LNCAP (cell line): ENCODE data around the gene CDKN3.

Source experiments
- TF ChIP-seq, protein P1 (sequence below): fragments of 450-650 bp; IDR thresholded peaks from 2 replicates; pipeline ENCODE4 v1.5.1; 2017; ENCODE audit warnings: mild to moderate bottlenecking

Gene CDKN3

GRCh38 chr14:54394596-54394995 lies 2.2 kb upstream of the CDKN3 start:
- TF ChIP-seq, protein P1, sequence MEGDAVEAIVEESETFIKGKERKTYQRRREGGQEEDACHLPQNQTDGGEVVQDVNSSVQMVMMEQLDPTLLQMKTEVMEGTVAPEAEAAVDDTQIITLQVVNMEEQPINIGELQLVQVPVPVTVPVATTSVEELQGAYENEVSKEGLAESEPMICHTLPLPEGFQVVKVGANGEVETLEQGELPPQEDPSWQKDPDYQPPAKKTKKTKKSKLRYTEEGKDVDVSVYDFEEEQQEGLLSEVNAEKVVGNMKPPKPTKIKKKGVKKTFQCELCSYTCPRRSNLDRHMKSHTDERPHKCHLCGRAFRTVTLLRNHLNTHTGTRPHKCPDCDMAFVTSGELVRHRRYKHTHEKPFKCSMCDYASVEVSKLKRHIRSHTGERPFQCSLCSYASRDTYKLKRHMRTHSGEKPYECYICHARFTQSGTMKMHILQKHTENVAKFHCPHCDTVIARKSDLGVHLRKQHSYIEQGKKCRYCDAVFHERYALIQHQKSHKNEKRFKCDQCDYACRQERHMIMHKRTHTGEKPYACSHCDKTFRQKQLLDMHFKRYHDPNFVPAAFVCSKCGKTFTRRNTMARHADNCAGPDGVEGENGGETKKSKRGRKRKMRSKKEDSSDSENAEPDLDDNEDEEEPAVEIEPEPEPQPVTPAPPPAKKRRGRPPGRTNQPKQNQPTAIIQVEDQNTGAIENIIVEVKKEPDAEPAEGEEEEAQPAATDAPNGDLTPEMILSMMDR, result no peak

- TF ChIP-seq, protein P1, result no peak
Measured at GRCh38 chr14:54395284-54395683, 1.5 kb upstream of the CDKN3 start.

- TF ChIP-seq, protein P1, result no peak
Measured at GRCh38 chr14:54395716-54396115, 1.1 kb upstream of the CDKN3 start.

DNA sequence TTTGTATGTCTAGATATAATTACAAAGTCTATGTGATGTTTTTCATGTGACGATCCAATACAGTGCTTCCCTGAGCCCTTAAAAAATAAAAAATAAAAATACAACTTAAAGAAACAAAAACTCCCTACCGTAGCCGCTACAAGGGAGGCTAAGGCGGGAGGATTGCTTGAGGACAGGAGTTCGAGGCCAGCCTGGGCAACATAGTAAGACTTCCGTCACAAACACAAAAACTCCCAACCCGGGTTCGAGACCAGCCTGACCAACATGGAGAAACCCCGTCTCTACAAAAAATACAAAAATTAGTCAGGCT lies 669 bp upstream of the CDKN3 start:
- TF ChIP-seq, protein P1, result no peak

DNA sequence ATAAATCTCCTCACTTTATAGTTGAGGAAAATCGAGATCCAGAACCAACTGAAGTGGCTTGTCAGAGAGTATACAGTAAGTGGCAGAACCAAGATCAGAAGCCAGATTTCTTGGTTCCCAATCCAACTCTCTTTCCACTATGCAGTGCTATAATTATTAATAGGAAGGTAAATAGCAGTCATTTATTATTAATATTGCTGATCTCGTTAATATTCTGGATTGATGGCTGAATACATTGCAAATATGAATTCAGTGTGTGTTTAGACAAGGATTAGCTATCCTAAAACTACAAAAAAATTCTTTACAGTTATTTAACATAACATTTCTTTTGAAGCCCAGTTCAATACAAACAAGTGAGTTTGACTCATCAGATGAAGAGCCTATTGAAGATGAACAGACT lies 2.8 kb downstream of the CDKN3 start:
- TF ChIP-seq, protein P1, result no peak

GRCh38 chr14:54410215-54410614 lies 13.4 kb downstream of the CDKN3 start:
- TF ChIP-seq, protein P1, result no peak

DNA sequence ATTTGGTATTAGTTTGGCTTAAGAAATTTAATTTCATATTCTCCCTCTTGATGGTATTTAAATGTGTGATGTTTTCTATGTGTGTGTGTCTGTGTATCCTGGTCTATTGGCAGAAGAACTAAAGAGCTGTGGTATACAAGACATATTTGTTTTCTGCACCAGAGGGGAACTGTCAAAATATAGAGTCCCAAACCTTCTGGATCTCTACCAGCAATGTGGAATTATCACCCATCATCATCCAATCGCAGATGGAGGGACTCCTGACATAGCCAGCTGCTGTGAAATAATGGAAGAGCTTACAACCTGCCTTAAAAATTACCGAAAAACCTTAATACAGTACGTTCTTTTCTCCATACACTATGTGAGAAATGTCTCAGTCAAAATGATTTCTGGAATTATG lies 14.6 kb downstream of the CDKN3 start:
- TF ChIP-seq, protein P1, result no peak

DNA sequence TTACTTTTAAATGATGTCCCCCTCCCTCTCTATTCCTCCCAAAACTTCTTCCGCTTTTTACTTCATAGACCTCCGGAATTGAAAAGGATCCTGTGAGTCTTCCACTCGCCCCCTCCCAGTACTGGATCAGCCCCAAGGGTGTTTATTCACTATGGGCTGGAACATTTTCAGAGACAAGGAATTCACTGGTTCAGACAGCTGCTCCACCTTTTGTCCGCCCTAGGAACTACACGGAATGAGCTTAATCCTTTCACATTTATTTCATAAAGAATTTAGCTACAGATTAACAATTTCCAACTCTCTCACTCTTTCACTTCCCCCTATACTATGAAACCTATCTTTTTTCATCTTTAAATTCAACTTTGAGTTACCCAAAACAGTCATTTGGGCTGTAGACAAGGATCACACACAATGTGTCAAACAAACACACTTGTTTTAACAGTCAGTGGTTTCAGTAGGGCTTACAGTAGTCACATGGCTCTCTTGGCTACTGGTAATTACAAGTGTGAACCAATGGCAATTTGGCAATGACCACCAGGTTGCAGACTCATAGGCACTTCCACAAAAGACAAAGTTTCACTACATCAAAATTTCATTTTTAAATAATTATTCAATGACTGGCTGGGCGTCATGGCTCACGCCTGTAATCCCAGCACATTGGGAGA lies 23.8 kb downstream of the CDKN3 start:
- TF ChIP-seq, protein P1, result peak; percentile 67
